ENCODE measurements around the gene ZBTB2.

ZBTB2 gene

DNA sequence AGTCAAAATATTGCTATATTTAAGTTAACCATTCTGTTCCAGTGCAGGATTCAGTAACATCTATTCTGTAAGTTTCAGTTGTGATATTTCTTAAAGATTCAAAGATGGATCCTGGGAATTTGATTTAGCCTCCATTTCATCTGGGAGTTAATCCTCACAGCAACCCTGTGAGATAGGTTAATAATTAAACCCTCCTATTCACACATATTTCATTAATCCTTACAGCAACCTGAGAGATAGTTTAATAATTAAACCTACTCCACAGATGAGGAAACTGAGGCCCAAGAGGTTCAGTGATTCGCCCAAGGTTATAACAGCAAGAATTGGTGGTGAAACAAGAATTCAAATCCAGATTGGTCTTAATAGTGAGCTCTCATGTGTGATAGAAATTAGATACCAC lies 10.9 kb upstream of the ZBTB2 start:
- no peak overlapping the region for H3K4me3 ChIP-seq (ENCODE audit: low read length)
- H3K9me3 ChIP-seq (ENCODE audit: control insufficient read depth, insufficient read depth, low read length): no peaks in the 10 kb centered on the region
- H3K27ac ChIP-seq (ENCODE audit: low read depth, low read length): no peak overlapping the region
- peaks cover 35% of the 10 kb centered on the region for H4K20me1 ChIP-seq (ENCODE audit: control insufficient read depth, insufficient read depth, low read depth, low read length)
- H3K36me3 ChIP-seq (ENCODE audit: control insufficient read depth, low read length): peaks cover 77% of the 10 kb centered on the region
- peaks cover 90% of the 10 kb centered on the region for H3K79me2 ChIP-seq (ENCODE audit: control insufficient read depth, low read length)
- H3F3A ChIP-seq (ENCODE audit: control insufficient read depth, insufficient read depth): peaks cover 19% of the 10 kb centered on the region
- TF ChIP-seq, protein P1, sequence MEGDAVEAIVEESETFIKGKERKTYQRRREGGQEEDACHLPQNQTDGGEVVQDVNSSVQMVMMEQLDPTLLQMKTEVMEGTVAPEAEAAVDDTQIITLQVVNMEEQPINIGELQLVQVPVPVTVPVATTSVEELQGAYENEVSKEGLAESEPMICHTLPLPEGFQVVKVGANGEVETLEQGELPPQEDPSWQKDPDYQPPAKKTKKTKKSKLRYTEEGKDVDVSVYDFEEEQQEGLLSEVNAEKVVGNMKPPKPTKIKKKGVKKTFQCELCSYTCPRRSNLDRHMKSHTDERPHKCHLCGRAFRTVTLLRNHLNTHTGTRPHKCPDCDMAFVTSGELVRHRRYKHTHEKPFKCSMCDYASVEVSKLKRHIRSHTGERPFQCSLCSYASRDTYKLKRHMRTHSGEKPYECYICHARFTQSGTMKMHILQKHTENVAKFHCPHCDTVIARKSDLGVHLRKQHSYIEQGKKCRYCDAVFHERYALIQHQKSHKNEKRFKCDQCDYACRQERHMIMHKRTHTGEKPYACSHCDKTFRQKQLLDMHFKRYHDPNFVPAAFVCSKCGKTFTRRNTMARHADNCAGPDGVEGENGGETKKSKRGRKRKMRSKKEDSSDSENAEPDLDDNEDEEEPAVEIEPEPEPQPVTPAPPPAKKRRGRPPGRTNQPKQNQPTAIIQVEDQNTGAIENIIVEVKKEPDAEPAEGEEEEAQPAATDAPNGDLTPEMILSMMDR (IDR thresholded peaks at IDR 0.05; ENCODE audit: low read depth, low read length, poor library complexity, severe bottlenecking): no peak
- TF ChIP-seq EZH2phosphoT487 (IDR thresholded peaks at IDR 0.05; ENCODE audit: borderline replicate concordance, low read length): no peak
- H3K27me3 ChIP-seq (ENCODE audit: control insufficient read depth, low read length): no peaks in the 10 kb centered on the region
- H3K4me2 ChIP-seq (ENCODE audit: low read length): no peak overlapping the region
- H3K4me1 ChIP-seq (ENCODE audit: control insufficient read depth, low read length): peaks cover 13% of the 10 kb centered on the region
- no peaks in the 10 kb centered on the region for H3K9me2 ChIP-seq (replicated peaks; ENCODE audit: control insufficient read depth, low read length)

DNA sequence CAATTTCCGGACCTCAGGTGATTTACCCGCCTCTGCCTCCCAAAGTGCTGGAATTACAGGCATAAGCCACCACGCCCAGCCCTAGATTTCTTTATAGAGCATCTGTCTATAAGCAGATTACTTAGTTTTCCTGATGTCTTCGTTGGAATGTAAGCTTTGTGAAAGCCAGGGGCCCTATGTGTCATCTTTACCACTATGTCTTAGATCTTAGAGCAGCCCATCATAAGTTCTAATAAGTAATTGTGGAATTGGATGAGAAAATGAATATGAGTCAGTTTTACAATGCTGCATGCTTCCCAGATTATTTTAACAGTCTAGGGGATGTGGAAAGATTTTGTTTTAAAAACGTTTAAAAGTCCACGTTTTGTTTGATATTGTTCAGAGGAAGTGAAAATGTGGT lies 9.1 kb upstream of the ZBTB2 start:
- TF ChIP-seq, protein P1 (IDR thresholded peaks at IDR 0.05; ENCODE audit: low read depth, low read length, poor library complexity, severe bottlenecking): no peak
- TF ChIP-seq EZH2phosphoT487 (IDR thresholded peaks at IDR 0.05; ENCODE audit: borderline replicate concordance, low read length): no peak
- H3K27ac ChIP-seq (ENCODE audit: low read depth, low read length): no peak overlapping the region
- H3K4me3 ChIP-seq (ENCODE audit: low read length): no peak overlapping the region
- H3K9me2 ChIP-seq (replicated peaks; ENCODE audit: control insufficient read depth, low read length): no peaks in the 10 kb centered on the region
- no peaks in the 10 kb centered on the region for H3K27me3 ChIP-seq (ENCODE audit: control insufficient read depth, low read length)
- H3K79me2 ChIP-seq (ENCODE audit: control insufficient read depth, low read length): peaks cover 94% of the 10 kb centered on the region
- peaks cover 24% of the 10 kb centered on the region for H3K4me1 ChIP-seq (ENCODE audit: control insufficient read depth, low read length)
- H3K4me2 ChIP-seq (ENCODE audit: low read length): no peak overlapping the region
- no peaks in the 10 kb centered on the region for H3K9me3 ChIP-seq (ENCODE audit: control insufficient read depth, insufficient read depth, low read length)
- peaks cover 66% of the 10 kb centered on the region for H3K36me3 ChIP-seq (ENCODE audit: control insufficient read depth, low read length)
- peaks cover 15% of the 10 kb centered on the region for H3F3A ChIP-seq (ENCODE audit: control insufficient read depth, insufficient read depth)
- H4K20me1 ChIP-seq (ENCODE audit: control insufficient read depth, insufficient read depth, low read depth, low read length): peaks cover 30% of the 10 kb centered on the region

DNA sequence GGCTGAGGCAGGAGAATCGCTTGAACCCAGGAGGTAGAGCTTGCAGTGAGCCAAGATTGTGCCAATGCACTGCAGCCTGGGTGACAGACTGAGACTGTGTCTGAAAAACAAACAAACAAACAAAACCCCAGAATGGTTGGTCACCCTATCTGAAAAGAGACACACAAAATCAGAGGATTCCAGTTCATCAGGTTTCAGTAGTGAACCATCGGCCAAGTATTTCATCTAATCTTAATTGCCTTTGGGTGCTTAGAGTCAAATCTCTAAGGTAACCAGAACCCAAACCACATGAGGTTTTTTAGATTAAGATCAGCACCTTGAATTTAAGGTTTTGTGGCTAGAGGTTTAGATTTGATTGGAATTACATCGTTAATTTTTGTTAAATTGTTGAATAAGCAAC lies 8.3 kb upstream of the ZBTB2 start:
- Histone ChIP-seq H3K27ac (ENCODE audit: low read depth, low read length) (no peak overlapping the region), H3K4me3 (ENCODE audit: low read length) (no peak overlapping the region), H3K4me2 (ENCODE audit: low read length) (no peak overlapping the region), H3F3A (ENCODE audit: control insufficient read depth, insufficient read depth) (peaks cover 10% of the 10 kb centered on the region), H3K27me3 (ENCODE audit: control insufficient read depth, low read length) (no peaks in the 10 kb centered on the region), H3K36me3 (ENCODE audit: control insufficient read depth, low read length) (peaks cover 67% of the 10 kb centered on the region), H3K9me2 (replicated peaks; ENCODE audit: control insufficient read depth, low read length) (no peaks in the 10 kb centered on the region), H3K79me2 (ENCODE audit: control insufficient read depth, low read length) (peaks cover 96% of the 10 kb centered on the region), H3K4me1 (ENCODE audit: control insufficient read depth, low read length) (peaks cover 32% of the 10 kb centered on the region), H3K9me3 (ENCODE audit: control insufficient read depth, insufficient read depth, low read length) (no peaks in the 10 kb centered on the region), H4K20me1 (ENCODE audit: control insufficient read depth, insufficient read depth, low read depth, low read length) (peaks cover 23% of the 10 kb centered on the region)
- TF ChIP-seq EZH2phosphoT487 (IDR thresholded peaks at IDR 0.05; ENCODE audit: borderline replicate concordance, low read length): no peak
- TF ChIP-seq, protein P1 (IDR thresholded peaks at IDR 0.05; ENCODE audit: low read depth, low read length, poor library complexity, severe bottlenecking): no peak

Measured in DOHH2 (cell line).